Activated CD4-positive, alpha-beta T cell treated with anti-CD3 and anti-CD28 coated beads for 1 hour (primary cell): ENCODE measurements around the gene HRH1.
"Not testable (repeated sequence)": the region's sequence is repeated elsewhere in the genome, so short reads cannot be mapped to it uniquely, and the experiment has no call there.

Source experiments
- DNase-seq: peaks from one replicate; pipeline ENCODE4 v3.0.0-alpha.2; 2020

HRH1 gene

DNA sequence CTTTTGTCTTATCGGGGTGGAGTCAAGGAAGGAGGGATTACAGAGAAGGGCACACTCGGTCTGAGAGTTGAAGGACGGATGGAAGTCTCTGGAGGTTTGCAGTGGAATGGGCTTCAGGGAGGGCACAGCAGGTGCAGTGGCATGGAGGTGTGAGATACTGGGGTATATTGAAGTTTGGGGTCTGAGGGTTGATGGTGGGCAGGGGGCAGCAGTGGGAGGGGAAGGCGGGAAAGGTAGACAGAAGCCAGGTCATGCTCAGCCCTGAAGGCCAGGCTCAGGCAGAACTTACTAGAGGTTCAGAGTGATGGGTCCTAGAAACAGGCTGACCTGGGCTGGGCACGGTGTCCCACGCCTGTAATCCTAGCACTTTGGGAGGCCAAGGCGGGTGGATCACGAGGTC is 52.7 kb downstream of the HRH1 start:
- no peak for DNase-seq

GRCh38 chr3:11211531-11212298 is 57.4 kb downstream of the HRH1 start:
- DNase-seq: no peak

- DNase-seq: no peak
These were observed 58.0 kb downstream of the HRH1 start for GRCh38 chr3:11212299-11212608.

- no peak for DNase-seq
These were observed 58.5 kb downstream of the HRH1 start for GRCh38 chr3:11212784-11213183.

- DNase-seq: no peak
These were observed 59.6 kb downstream of the HRH1 start for GRCh38 chr3:11213810-11214450.

GRCh38 chr3:11214451-11214978 is 60.2 kb downstream of the HRH1 start:
- no peak for DNase-seq

DNA sequence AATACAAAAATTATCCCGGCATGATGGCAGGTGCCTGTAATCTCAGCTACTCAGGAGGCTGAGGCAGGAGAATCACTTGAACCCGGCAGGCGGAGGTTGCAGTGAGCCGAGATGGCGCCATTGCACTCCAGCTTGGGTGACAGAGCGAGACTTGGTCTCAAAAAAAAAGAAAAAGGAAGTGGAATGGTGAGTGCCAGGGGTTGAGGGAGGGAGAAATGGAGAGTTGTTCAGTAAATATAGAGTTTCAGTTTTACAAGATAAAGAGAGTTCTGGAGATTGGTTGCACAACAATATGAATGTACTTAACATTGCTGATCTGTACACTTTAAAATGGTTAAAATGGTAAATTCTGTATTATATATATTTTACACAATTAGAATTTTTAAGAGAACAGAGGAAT is 63.1 kb downstream of the HRH1 start:
- DNase-seq: not testable (repeated sequence)

GRCh38 chr3:11220230-11220629 is 65.9 kb downstream of the HRH1 start:
- DNase-seq: no peak

DNA sequence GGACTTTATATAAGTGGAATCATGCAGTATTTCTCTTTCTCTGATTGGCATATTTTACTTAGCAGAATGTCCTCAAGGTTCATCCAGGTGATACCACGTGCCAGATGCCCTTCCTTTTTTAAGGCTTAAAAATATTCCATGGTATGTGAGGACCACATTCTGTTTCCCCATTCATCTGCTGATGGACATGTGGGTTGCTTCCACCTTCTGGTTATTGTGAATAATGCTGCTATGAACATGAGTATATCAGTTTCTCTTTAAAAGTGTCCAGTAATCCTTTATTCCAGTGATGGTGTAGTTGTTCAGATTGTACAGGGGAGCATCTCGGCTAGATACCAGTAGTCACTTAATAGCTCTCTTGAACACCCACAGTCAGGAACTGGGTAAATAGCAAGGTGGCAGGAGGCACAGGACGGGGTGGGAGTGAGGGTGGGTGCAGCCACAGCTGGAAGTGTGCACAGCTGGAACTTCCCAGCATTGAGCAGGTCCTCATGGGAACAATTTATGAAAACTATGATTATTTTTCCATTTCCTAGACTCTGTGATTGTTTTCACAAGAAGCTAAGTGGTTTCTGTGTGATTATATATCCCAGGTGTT is 67.6 kb downstream of the HRH1 start:
- DNase-seq: no peak

DNA sequence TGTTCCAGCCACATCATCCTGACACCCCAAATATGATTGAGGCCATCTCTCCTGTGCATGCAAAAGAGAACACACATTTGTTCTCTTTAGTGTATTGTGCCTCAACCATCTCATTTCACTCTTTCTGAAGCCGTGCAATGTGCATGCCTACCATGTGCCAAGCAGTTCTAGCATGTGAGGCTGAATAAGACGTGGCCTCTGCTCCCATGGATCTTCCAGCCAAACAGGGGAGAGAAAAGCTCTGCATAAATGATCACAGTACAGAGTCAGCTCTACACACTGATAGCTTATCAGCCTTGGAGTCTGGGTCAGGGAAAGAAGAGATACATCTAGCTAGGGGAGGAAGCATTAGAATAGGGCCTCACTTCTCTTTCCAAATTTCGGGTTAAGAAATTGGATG is 69.7 kb downstream of the HRH1 start:
- DNase-seq: no peak

DNA sequence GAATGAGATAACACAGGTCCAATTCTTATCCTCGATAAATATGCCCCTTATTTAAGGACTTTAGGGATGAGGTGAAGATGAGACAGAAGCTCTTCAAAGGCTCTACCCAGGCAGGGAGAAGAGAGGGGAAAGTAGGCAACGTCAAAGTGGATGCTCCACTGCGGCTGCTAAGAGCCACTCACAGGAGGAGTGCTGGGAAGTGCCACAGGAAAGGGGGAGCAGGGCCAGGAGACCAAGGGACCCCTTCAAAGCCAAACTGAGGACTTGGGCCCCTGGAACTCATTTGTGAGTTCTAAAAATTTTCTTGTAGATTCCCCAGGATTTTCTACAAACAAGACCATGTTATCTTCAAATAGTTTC is 70.6 kb downstream of the HRH1 start:
- DNase-seq: no peak

DNA sequence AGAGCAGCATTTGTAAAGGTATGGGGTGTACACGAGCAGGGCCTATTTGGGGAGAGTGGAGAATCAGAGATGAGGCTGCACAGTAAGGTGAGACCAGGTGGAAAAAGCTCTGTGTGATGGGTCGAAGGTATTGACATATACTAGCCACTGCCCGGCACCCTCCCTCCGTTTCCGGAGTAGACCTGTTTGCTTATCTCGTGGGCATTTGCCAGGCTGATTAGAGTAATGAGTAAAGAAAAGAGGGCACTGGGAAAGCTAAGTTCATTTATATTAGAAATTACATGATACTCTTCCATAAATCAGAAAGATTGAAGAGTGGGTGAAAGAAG is 71.7 kb downstream of the HRH1 start:
- DNase-seq: no peak

DNA sequence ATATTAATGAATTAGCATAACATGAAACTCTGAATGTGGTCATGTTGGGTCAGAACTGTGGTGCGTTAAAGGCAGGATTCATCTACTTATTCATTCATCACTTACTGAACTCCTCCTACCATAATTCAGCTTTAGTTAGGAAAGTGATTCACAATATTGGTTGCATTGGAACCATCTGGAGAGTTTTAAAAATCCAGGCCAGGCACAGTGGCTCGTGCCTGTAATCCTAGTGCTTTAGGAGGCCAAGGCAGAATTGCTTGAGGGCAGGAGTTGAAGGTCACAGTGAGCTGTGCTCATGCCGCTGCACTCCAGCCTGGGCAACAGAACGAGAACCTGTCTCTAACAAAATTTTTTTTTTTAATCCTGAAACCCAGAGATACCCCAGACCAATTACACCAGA is 73.7 kb downstream of the HRH1 start:
- no peak for DNase-seq

GRCh38 chr3:11230125-11230524 is 75.8 kb downstream of the HRH1 start:
- DNase-seq: no peak

GRCh38 chr3:11230832-11231231 is 76.5 kb downstream of the HRH1 start:
- DNase-seq: no peak

GRCh38 chr3:11235385-11235784 is 81.1 kb downstream of the HRH1 start:
- no peak for DNase-seq

GRCh38 chr3:11236588-11237461 is 82.5 kb downstream of the HRH1 start:
- DNase-seq: peak; percentile 59

DNA sequence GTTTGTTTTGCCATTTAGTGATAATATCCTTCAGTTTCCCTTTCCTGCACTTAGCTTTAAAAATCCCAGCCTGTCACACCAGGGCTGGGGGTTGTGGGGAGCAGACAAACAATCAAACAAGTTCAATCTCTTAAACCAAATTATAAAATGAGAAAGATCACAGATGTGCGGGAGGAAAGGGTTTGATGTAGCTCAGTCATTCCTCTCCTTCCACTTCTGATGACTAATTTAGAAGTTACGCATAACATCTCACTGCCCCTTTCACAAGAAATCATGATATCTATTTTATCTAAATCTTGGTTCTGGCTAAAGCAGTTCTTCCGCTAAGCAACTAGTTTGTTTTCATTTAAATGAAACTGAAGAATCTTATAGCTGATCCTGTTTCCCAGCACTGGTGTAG is 83.8 kb downstream of the HRH1 start:
- DNase-seq: no peak

GRCh38 chr3:11238880-11239279 is 84.6 kb downstream of the HRH1 start:
- DNase-seq: no peak

- DNase-seq: no peak
These were observed 85.5 kb downstream of the HRH1 start for GRCh38 chr3:11239796-11240195.

- DNase-seq: no peak
These were observed 86.2 kb downstream of the HRH1 start for GRCh38 chr3:11240496-11240895.

GRCh38 chr3:11244121-11244677 is 89.9 kb downstream of the HRH1 start:
- DNase-seq: no peak

GRCh38 chr3:11245276-11245675 is 91.0 kb downstream of the HRH1 start:
- DNase-seq: no peak
